PC-9 (cell line): ENCODE measurements around the gene IFNL2.

Source experiments
- EZH2 ChIP-seq: fragments of 200-600 bp; sonication (generic); IDR thresholded peaks from 2 replicates; pipeline ENCODE4 v1.8.0; 2017; ENCODE audit warnings: antibody characterized with exemption, low read depth
- TF ChIP-seq, protein P1 (sequence below): fragments of 200-600 bp; sonication (generic); conservative IDR thresholded peaks from 2 replicates; pipeline ENCODE4 v1.6.1; 2017; ENCODE audit warnings: mixed run types, antibody characterized with exemption, mild to moderate bottlenecking, moderate library complexity

DNA sequence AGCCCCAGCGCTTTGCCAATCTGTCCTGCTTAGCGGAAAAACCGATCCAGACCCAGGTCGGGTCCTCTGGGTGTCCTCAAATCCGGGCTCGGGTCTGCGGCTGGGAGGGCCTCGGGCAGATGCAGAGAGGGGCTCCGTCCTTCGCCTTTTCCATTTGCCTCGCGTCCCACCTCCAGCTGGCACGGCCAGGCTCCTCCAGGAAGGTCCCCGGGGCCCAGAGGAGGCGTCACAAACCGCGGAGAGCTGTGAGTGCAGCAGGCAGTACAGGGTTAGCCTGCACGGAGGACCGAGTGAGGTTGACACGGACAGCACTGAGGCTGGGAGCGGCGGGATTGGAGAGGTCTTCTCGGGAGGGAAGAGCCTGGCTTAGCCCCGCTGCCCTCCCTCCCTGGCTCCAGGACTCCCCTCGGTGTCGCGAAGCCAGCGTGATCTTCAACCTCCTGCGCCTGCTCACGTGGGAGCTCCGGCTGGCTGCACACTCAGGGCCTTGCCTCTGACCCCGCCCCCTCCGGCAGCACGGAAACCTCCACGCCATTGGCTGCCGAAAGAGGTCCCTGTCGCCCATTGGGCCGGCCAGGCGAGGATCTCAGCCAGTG, 2.8 kb upstream of the IFNL2 start:
- TF ChIP-seq, protein P1, sequence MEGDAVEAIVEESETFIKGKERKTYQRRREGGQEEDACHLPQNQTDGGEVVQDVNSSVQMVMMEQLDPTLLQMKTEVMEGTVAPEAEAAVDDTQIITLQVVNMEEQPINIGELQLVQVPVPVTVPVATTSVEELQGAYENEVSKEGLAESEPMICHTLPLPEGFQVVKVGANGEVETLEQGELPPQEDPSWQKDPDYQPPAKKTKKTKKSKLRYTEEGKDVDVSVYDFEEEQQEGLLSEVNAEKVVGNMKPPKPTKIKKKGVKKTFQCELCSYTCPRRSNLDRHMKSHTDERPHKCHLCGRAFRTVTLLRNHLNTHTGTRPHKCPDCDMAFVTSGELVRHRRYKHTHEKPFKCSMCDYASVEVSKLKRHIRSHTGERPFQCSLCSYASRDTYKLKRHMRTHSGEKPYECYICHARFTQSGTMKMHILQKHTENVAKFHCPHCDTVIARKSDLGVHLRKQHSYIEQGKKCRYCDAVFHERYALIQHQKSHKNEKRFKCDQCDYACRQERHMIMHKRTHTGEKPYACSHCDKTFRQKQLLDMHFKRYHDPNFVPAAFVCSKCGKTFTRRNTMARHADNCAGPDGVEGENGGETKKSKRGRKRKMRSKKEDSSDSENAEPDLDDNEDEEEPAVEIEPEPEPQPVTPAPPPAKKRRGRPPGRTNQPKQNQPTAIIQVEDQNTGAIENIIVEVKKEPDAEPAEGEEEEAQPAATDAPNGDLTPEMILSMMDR, result no peak
- no peak for TF ChIP-seq EZH2
